K562 (cell line): ENCODE measurements around the gene ZKSCAN4. TPM values are rescaled to one million over a fixed set of nuclear protein-coding genes. Genes with fewer than 3 reads are reported as not detected.

Source experiments
- AFF4 ChIP-seq: sonication (generic); formaldehyde crosslinking; IDR thresholded peaks from 2 replicates; pipeline ENCODE4 v1.8.0; 2023; ENCODE audit warnings: mild to moderate bottlenecking, missing genetic modification reagents
- EHMT2 ChIP-seq: fragments of 450-650 bp; IDR thresholded peaks from 2 replicates; pipeline ENCODE4 v1.6.1; 2018; ENCODE audit warnings: antibody characterized with exemption
- ERF ChIP-seq: fragments of 450-650 bp; formaldehyde crosslinking; IDR thresholded peaks from 2 replicates; pipeline ENCODE4 v1.4.0; 2020; ENCODE audit warnings: mild to moderate bottlenecking, mixed read lengths
- MXD1 ChIP-seq: fragments of 250-450 bp; sonication (Bioruptor Pico); IDR thresholded peaks from 2 replicates; pipeline ENCODE4 v1.8.0; 2021; ENCODE audit warnings: borderline replicate concordance, mild to moderate bottlenecking, moderate library complexity; ENCODE audit not compliant: poor library complexity, severe bottlenecking
- NCOA4 ChIP-seq: fragments of 450-650 bp; IDR thresholded peaks from 2 replicates; pipeline ENCODE4 v1.6.1; 2018; ENCODE audit warnings: mild to moderate bottlenecking; ENCODE audit not compliant: partially characterized antibody
- RERE ChIP-seq: sonication (generic); formaldehyde crosslinking; IDR thresholded peaks from 2 replicates; pipeline ENCODE4 v1.8.0; 2023; ENCODE audit warnings: missing genetic modification reagents, mild to moderate bottlenecking, borderline replicate concordance
- SRF ChIP-seq, 2 experiments: fragments of 250-450, 450-650 bp in 1 of 2; sonication (Bioruptor Pico) in 1 of 2; sonication (generic) in 1 of 2; formaldehyde crosslinking; IDR thresholded peaks; 2 replicates each; pipeline versions ENCODE4 v1.5.0 to v1.5.1; 2020 to 2022; ENCODE audit warnings: mild to moderate bottlenecking in 1 of 2, missing genetic modification reagents in 1 of 2
- ZBTB33 ChIP-seq: sonication (generic); formaldehyde crosslinking; IDR thresholded peaks from 2 replicates; pipeline ENCODE4 v1.8.1; 2023; ENCODE audit warnings: mild to moderate bottlenecking, missing genetic modification reagents
- ZNF212 ChIP-seq: fragments of 450-650 bp; formaldehyde crosslinking; IDR thresholded peaks from 2 replicates; pipeline ENCODE4 v1.4.0; 2020; ENCODE audit warnings: mild to moderate bottlenecking
- ZNF239 ChIP-seq: fragments of 250-450 bp; sonication (Bioruptor Pico); IDR thresholded peaks from 2 replicates; pipeline ENCODE4 v1.4.0; 2020; ENCODE audit warnings: mild to moderate bottlenecking
- ZNF764 ChIP-seq: fragments of 250-450 bp; sonication (Bioruptor Pico); IDR thresholded peaks from 2 replicates; pipeline ENCODE4 v1.4.0; 2020; ENCODE audit warnings: low read depth, mild to moderate bottlenecking, moderate library complexity
- polyA plus RNA-seq, 8 experiments: library from polyadenylated mRNA; depleted of rRNA in 4 of 8; stranded (reverse) in 5 of 8; unstranded in 3 of 8; fragments of >200 nt; fragmentation: Nextera tagmentation in 2 of 8; fragmentation: Illumina TruSeq in 1 of 8; extraction: Ambion mirVana in 2 of 8; extraction: Trizol in 1 of 8; gene quantifications; 2 replicates each; pipeline versions ENCODE4 v1.2.1 to v1.2.3, GENCODE V29; 2011 to 2014; ENCODE audit warnings: inconsistent platforms in 1 of 8, missing spikeins in 1 of 8
- total RNA-seq, 7 experiments: library from RNA; depleted of rRNA in 6 of 7; stranded (reverse); fragments of >200 nt in 6 of 7; fragmentation: Illumina TruSeq in 2 of 7; extraction: Trizol in 2 of 7; gene quantifications; 2 replicates each; pipeline versions ENCODE4 v1.2.1 to v1.2.3, GENCODE V29; 2011 to 2021; ENCODE audit warnings: low replicate concordance in 1 of 7

Gene ZKSCAN4
- total and polyA plus RNA-seq, 9 of the 15 experiments (the other 6 are each of a cell fraction or from before 2014, with no cell fraction given) = 1.2 to 5.3 (median 4.7) TPM

- TF ChIP-seq ZNF764 (CRISPR knock-in tag) (no peak), NCOA4 (no peak), ERF (no peak), RERE (CRISPR knock-in tag) (no peak), ZNF239 (CRISPR knock-in tag) (no peak), MXD1 (CRISPR knock-in tag) (no peak), ZNF212 (no peak), ZBTB33 (CRISPR knock-in tag) (no peak), EHMT2 (no peak), AFF4 (no peak), SRF (CRISPR knock-in tag; IDR thresholded peaks at IDR 0.05) (no peak)
These were observed 33.5 kb downstream of the ZKSCAN4 start (continued) for GRCh38 chr6:28218312-28219248.
